HG03521 (cell line): ENCODE results near the gene PPP6R3.

Source experiments
- ATAC-seq: cut with Tn5 transposase; IDR thresholded peaks from one replicate; pipeline ENCODE4 v1.9.1; 2021; ENCODE audit warnings: mild to moderate bottlenecking, moderate library complexity; ENCODE audit not compliant: unreplicated experiment

PPP6R3 gene

DNA sequence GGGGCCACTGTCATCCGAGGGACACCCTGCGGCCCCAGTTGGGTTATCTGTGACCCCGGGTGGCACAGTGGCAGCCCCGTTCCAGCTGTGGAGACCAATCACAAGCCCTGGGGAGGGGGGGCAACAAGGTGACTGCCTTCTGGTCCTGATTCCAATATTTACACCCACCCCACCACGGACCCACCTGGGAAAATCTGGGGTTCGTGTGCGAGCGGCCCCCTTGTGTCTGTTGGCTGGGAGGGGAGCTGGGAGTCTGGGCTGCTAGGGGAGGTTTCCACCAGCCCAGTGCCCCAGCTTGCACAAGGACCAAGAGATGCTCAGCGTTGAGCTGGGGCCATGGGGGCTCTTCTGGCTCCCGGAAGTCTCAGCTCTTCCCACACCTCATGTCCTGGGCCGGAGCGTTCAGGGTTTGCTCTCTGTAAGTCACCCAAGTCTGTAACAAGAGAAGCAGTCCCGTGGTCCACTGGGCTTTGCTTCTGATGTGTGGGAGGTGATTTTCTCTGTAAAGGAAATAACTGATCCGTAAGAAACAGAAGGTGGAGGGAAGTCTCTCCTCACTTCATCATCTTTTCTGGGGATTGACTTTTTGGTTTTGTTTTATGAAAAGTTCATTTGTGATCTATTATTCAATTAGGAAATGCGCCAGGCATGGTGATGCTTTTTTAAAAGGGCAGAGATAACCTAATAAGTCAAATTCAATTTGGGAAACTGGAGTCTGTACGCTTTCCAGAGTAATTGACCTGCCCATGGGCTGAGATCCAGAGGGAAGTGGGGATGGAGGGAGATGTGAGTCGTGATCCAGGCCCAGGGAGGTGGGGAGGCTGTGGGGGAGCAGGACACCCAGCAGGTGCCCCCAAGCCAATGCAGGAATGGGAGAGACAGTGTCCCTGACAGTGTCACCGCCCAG, 201.4 kb downstream of the PPP6R3 start:
- no peak for ATAC-seq

GRCh38 chr11:68663482-68664010, 203.0 kb downstream of the PPP6R3 start:
- ATAC-seq, result no peak

DNA sequence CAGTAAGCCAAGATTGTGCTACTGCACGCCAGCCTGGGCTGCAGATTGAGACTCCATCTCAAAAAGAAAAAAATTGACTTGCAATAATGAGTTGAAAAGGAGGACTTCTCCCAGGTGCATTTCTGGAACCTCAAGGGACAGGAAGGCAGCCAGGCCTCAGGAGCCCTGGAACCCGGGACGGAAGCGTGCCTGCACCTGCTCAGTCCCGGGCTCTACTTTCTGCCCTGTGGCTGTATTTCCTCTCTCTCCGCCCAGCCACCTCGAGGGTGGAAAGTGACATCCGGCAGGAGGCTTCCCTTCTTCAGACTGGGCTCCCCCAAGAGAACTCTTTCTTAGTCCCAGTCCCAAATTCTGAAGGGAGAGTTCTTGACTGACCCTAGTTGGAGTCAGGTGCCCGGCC, 203.6 kb downstream of the PPP6R3 start:
- no peak for ATAC-seq

DNA sequence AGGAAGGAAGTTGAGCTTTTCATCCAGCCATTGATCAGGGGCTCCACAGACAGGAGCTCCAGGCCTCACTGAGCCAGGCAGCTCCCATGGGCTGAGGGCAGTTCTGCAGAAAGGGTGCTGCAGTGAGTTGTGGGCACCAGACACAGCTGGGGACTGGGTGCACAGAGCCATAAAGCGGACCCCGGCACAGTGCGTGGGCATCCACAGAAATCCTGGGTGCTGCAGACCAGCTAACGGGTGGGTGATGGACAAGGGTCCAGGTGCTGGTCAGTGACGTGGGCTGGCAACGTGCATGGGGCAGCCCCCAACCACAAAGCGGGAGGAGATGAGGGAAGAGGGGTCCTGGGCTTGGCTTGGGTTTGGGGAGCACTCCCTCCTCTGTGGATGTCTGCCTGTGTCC, 204.4 kb downstream of the PPP6R3 start:
- ATAC-seq, result no peak
